Glomerular endothelial cell (primary cell): ENCODE measurements around the gene TNS3. TPM values are rescaled to one million over a fixed set of nuclear protein-coding genes. Genes with fewer than 3 reads are reported as not detected.

Experiments
- DNase-seq: peaks from one replicate; pipeline ENCODE4 v3.0.0-alpha.2; 2011; ENCODE audit warnings: low read depth, low spot score; ENCODE audit errors: extremely low read depth
- total RNA-seq: library from RNA; depleted of rRNA; stranded (reverse); fragments of >200 nt; gene quantifications from 2 replicates; pipeline ENCODE4 v1.2.3, GENCODE V29; 2015

The TNS3 gene
- total RNA-seq, 1 donor from 2014 or later, result 62.3 TPM

DNA sequence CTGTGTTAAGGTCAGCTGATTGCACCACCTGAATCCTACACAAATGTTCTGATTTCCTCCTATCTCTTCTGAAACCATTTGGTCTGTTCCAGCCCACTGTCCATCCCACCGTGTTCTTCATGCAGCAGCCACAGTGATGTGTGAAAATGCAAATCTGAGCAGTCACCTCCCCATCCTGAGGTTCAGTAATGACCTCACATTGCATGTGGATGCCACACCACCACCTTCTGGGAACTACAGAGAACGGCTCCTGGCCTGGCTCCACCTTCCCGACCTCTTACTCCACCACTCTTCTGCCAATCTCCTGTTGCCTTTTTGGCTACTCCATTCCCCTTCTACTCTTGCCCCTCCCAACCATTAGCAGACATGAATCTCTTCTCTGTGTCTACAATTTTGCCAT is 244.4 kb downstream of the TNS3 start:
- DNase-seq, result no peak

DNA sequence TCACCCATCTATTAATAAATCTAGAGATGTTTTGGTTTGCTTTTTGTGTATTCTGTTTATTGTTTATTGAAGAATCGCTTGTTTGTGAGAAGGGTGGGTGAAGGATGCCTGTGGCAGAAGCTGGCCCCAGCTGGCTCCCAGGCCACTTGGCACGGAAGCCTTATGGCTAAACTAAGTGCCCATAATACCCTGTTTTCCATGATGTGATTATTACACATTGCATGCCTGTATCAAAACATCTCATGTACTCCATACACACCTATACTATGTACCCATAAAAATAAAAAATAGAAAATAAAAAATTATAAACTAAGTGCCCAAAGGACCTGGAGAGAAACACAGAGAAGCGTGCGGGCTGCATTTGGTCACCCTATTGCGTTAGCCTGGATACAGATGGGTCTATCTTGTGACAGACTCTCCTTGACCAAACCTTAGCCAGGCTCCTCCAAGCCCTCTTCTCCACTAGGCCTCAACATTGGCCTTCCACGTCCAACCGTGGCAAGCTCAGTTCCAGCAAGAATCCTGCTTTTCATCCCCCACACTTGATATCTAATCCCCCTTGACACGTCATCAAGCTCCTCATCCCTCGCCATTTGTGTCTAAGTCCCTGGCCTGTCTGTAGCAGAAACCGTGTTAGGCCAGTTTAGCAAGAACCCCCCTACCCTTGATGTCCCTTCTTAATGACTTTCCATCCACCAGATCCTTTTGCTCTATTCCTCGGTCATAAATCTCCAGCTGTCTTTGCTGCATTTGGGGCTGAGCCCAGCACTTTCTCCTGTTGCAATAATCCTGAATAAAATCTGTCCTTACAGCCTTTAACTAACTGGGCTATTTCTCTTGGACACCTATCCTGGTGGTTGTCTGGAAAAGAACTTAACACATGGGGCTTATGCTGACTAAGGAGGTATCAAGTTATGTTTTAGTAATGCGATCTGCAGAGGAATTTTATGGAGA is 245.2 kb downstream of the TNS3 start:
- no peak for DNase-seq

DNA sequence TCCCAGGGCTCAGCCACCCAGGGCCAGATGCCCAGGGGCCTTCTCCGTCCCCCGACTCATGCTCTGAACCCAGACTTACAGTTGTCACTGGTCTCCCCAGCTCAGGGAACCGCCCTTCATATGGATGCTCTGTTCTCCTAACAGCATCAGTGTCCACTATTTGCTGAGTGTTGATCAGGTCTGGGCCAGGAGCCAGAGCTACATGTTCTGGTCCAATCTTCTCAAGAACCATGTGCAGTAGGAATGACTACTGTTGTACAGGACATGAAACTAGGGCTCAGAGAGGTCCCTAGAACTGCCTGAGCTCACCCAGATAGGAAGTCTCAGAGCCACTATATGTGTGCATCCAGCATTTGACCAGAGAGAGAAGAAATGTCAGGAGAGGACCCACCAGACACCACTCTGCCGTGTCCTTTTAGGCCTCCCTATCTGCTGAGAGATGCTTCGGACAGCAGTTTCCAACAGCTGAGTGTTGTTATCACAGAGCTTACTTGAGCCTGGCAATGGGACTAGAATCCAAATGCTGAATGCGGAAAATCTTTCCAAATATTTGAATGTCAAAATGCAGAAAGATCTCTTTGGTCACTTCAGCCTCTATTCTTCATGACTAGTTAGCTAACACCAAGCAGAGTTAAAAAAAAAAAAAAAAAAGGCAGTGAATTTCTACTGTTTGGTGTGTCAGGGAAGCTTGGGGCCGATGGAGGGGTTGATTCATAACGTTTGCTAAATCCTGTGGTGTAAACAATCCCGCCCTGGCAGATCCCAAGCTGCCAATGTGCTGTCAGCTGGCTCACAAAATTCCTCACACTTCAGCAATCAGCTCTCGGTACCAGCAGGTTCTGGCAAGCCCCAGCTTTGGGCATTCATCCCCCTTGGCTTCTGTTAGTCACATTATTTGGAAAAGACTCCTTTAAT is 246.1 kb downstream of the TNS3 start:
- no peak for DNase-seq

DNA sequence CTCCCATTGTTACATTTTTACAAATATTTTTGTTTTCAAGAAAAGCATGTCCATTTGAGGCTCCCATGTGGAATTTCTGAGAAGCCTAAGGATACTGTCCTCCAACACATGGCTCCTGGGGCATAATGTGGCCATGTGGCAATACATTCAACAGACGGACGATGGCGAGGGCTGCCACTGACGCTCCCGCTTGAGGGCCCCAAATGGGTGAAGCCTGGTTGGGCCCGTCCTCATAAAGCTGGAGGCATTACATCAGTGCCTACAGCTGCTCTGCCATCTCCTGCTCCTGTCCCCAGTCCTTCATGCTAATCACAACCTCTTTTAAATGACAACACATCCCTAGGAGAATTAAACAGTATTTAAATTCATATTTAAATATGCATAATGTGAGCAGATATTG is 246.8 kb downstream of the TNS3 start:
- DNase-seq, result no peak

GRCh38 chr7:47333959-47334358 is 248.0 kb downstream of the TNS3 start:
- DNase-seq, result no peak

GRCh38 chr7:47333554-47333887 is 248.4 kb downstream of the TNS3 start:
- DNase-seq, result no peak

GRCh38 chr7:47332681-47333553 is 249.0 kb downstream of the TNS3 start:
- no peak for DNase-seq

- no peak for DNase-seq
Observed at GRCh38 chr7:47332213-47332612, 249.7 kb downstream of the TNS3 start.

- no peak for DNase-seq
Observed at GRCh38 chr7:47331179-47331565, 250.7 kb downstream of the TNS3 start.

GRCh38 chr7:47330561-47331178 is 251.2 kb downstream of the TNS3 start:
- no peak for DNase-seq

DNA sequence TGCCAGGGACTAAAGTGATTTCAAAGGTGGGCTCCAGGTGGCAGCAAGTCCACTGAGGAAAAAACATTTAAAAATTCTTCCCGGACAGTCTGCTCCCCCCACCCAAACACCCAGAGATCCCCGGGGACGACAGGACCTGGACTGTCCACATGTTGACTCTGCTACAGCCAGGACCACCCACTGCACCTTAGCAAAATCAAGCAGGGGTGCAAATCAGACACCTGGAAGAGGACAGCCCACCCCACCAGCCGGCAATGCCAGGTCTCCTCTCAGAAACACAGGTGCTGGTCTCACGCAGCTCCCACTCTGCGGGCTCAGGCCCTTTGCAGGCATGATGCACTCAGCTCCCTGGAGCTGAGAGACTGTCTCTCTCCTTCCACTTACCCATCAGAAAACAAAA is 251.9 kb downstream of the TNS3 start:
- DNase-seq, result no peak

GRCh38 chr7:47329320-47329926 is 252.5 kb downstream of the TNS3 start:
- no peak for DNase-seq

- no peak for DNase-seq
Observed at GRCh38 chr7:47328392-47329319, 253.3 kb downstream of the TNS3 start.

GRCh38 chr7:47327698-47328391 is 254.1 kb downstream of the TNS3 start:
- no peak for DNase-seq

- no peak for DNase-seq
Observed at GRCh38 chr7:47327346-47327697, 254.6 kb downstream of the TNS3 start.

GRCh38 chr7:47326808-47327207 is 255.1 kb downstream of the TNS3 start:
- DNase-seq, result no peak

DNA sequence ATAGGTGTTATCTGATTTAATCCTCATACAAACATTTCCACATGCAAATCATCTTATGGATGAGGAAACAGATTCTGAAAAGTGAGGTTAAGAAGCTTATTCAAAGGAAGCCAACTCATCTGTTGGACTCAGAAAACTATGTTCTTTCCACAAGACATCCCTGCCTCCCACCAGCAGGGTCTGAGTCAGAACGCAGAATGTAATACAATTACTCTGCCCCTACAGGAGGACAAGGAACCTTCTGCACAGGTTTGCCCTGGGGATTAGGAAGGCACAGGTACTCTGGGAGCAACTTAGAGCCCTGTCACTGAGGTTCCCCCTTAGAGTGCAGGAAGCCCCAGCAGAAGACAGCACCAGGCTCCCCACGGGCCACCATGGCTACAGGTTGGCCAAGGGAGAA is 255.7 kb downstream of the TNS3 start:
- no peak for DNase-seq

DNA sequence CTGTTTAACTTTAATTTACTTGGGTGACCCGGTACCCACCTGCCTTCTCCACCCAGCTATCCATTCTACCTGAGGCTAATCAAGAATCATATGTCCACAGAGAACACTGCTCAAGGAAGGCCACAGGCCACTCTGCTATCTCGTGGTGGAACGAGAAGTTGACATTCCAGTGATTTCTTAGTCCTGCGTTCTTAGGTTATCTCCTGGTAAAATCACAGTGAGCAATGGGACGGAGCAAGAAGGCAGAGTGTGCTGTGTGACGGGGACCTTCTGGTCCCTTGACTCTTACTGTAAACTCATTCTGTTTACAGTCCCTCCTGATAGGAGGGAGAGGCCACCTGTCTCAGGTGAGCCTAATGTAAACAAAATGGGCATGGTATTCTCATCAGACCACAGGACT is 256.6 kb downstream of the TNS3 start:
- no peak for DNase-seq
